Stomach (tissue), 4 donors: Measurements from ENCODE around the gene TACC3.

Experiments used
- CTCF ChIP-seq, 7 experiments: fragments of 450-650 bp in 4 of 7; fragments of 200-600 bp in 3 of 7; sonication (generic) in 3 of 7; IDR thresholded peaks; one replicate each; pipeline ENCODE4 v1.5.1; 2016 to 2019; ENCODE audit warnings: antibody characterized with exemption in 7 of 7, control low read depth in 2 of 7, mild to moderate bottlenecking in 1 of 7
- EP300 ChIP-seq: sonication (generic); formaldehyde crosslinking; IDR thresholded peaks from one replicate; pipeline ENCODE4 v1.6.1; 2017; ENCODE audit warnings: antibody characterized with exemption
- POLR2A ChIP-seq, 4 donors: fragments of 450-650 bp; IDR thresholded peaks; one replicate each; pipeline ENCODE4 v1.6.1; 2016; ENCODE audit warnings: antibody characterized with exemption in 4 of 4, control low read depth in 2 of 4, mild to moderate bottlenecking in 1 of 4, moderate library complexity in 1 of 4
- POLR2AphosphoS5 ChIP-seq, 3 donors: sonication (generic); formaldehyde crosslinking; IDR thresholded peaks; one replicate each; pipeline ENCODE4 v1.6.1; 2016; ENCODE audit warnings: antibody characterized with exemption in 3 of 3

- TF ChIP-seq CTCF (IDR thresholded peaks at IDR 0.05) (no peak), POLR2A (IDR thresholded peaks at IDR 0.05) (no peak), POLR2AphosphoS5 (IDR thresholded peaks at IDR 0.05) (no peak), EP300 (no peak)
These were observed 48.4 kb downstream of the TACC3 start for GRCh38 chr4:1769692-1770091.
